ENCODE measurements around the gene WNK2. TPM values are rescaled to one million over a fixed set of nuclear protein-coding genes. Genes with fewer than 3 reads are reported as not detected.

Gene WNK2
- 7.2 TPM for polyA plus RNA-seq (2012; ENCODE audit: insufficient read depth, insufficient read length, low read depth)

GRCh38 chr9:93183663-93184431 is at the start of gene WNK2:
Gene WNK2, plus strand, starts transcription at chr9:93184139. Its CDS starts 791 bp downstream, at chr9:93184930.
- Histone ChIP-seq H3K36me3 (no peaks in the 10 kb centered on the region), H3K4me1 (no peaks in the 10 kb centered on the region), H3K9me3 (no peaks in the 10 kb centered on the region), H3K4me3 (ENCODE audit: low read depth, low read length) (peak within 1 kb of the TSS; percentile 37), H3K27me3 (peaks cover 9% of the 10 kb centered on the region)
- peak; percentile 52 for DNase-seq
- TF ChIP-seq CTCF (IDR thresholded peaks at IDR 0.05; ENCODE audit: low read depth, low read length), result no peak

GRCh38 chr9:93134740-93135444 is 49.0 kb upstream of the WNK2 start:
- no peaks in the 10 kb centered on the region for H3K36me3 ChIP-seq
- H3K4me3 ChIP-seq (ENCODE audit: low read depth, low read length), result peak overlapping the region; percentile 84
- H3K9me3 ChIP-seq, result no peaks in the 10 kb centered on the region
- no peak for TF ChIP-seq CTCF (IDR thresholded peaks at IDR 0.05; ENCODE audit: low read depth, low read length)
- no peaks in the 10 kb centered on the region for H3K27me3 ChIP-seq
- no peak for DNase-seq
- peaks cover 6% of the 10 kb centered on the region; the same call in 1 of the 2 replicates for H3K4me1 ChIP-seq

- Histone ChIP-seq H3K9me3 (no peaks in the 10 kb centered on the region), H3K27me3 (no peaks in the 10 kb centered on the region), H3K4me3 (ENCODE audit: low read depth, low read length) (no peak overlapping the region), H3K4me1 (peaks cover 6% of the 10 kb centered on the region; the same call in 1 of the 2 replicates), H3K36me3 (no peaks in the 10 kb centered on the region)
- DNase-seq, result no peak
- no peak for TF ChIP-seq CTCF (IDR thresholded peaks at IDR 0.05; ENCODE audit: low read depth, low read length)
Observed at GRCh38 chr9:93136011-93136440, 47.9 kb upstream of the WNK2 start.

GRCh38 chr9:93137362-93137761 is 46.6 kb upstream of the WNK2 start:
- TF ChIP-seq CTCF (IDR thresholded peaks at IDR 0.05; ENCODE audit: low read depth, low read length), result no peak
- Histone ChIP-seq H3K9me3 (no peaks in the 10 kb centered on the region), H3K4me1 (peaks cover 6% of the 10 kb centered on the region; the same call in 1 of the 2 replicates)

GRCh38 chr9:93138171-93138764 is 45.7 kb upstream of the WNK2 start:
- peaks cover under 1% of the 10 kb centered on the region; the same call in 1 of the 2 replicates for H3K4me1 ChIP-seq
- no peaks in the 10 kb centered on the region for H3K9me3 ChIP-seq
- H3K27me3 ChIP-seq, result no peaks in the 10 kb centered on the region
- no peak overlapping the region for H3K4me3 ChIP-seq (ENCODE audit: low read depth, low read length)
- H3K36me3 ChIP-seq, result no peaks in the 10 kb centered on the region
- TF ChIP-seq CTCF (IDR thresholded peaks at IDR 0.05; ENCODE audit: low read depth, low read length), result no peak
- DNase-seq, result no peak

More at GRCh38 chr9:93137362-93137761, 46.6 kb upstream of the WNK2 start:
- H3K4me3 ChIP-seq (ENCODE audit: low read depth, low read length), result no peak overlapping the region
- no peak for DNase-seq
- no peaks in the 10 kb centered on the region for H3K27me3 ChIP-seq
- H3K36me3 ChIP-seq, result no peaks in the 10 kb centered on the region
